IMR-90 (cell line): ENCODE measurements around the gene SLC25A25.

Source experiments
- BHLHE40 ChIP-seq: fragments of 150-350 bp; IDR thresholded peaks from 2 replicates; pipeline ENCODE4 v1.6.1; 2016; ENCODE audit warnings: mild to moderate bottlenecking, low read depth, low read length
- CHD1 ChIP-seq: IDR thresholded peaks from 2 replicates; pipeline ENCODE4 v1.6.1; 2012; ENCODE audit warnings: low read depth, low read length, improper control_type of control experiment
- CTCF ChIP-seq: conservative IDR thresholded peaks from 2 replicates; pipeline ENCODE4 v1.5.1; 2012; ENCODE audit warnings: mild to moderate bottlenecking, low read depth, low read length, improper control_type of control experiment
- FOS ChIP-seq: fragments of 150-350 bp; IDR thresholded peaks from 2 replicates; pipeline ENCODE4 v1.6.1; 2016; ENCODE audit warnings: low read depth, low read length
- MAFK ChIP-seq: IDR thresholded peaks from 2 replicates; pipeline ENCODE4 v1.6.1; 2012; ENCODE audit warnings: low read depth, low read length, improper control_type of control experiment
- MXI1 ChIP-seq: IDR thresholded peaks from 2 replicates; pipeline ENCODE4 v1.6.1; 2012; ENCODE audit warnings: low read depth, mild to moderate bottlenecking, low read length, moderate library complexity, borderline replicate concordance
- POLR2A ChIP-seq: IDR thresholded peaks from 2 replicates; pipeline ENCODE4 v1.6.1; 2012; ENCODE audit warnings: mild to moderate bottlenecking, low read depth, low read length
- RAD21 ChIP-seq: IDR thresholded peaks from 2 replicates; pipeline ENCODE4 v1.6.1; 2012; ENCODE audit warnings: low read length, improper control_type of control experiment
- RCOR1 ChIP-seq: IDR thresholded peaks from 2 replicates; pipeline ENCODE4 v1.6.1; 2012; ENCODE audit warnings: mild to moderate bottlenecking, low read length, improper control_type of control experiment; ENCODE audit not compliant: insufficient replicate concordance
- RFX5 ChIP-seq: IDR thresholded peaks from 2 replicates; pipeline ENCODE4 v1.8.0; 2012; ENCODE audit warnings: low read depth, mild to moderate bottlenecking, low read length, moderate library complexity
- SMC3 ChIP-seq: fragments of 150-350 bp; IDR thresholded peaks from 2 replicates; pipeline ENCODE4 v1.6.1; 2016; ENCODE audit warnings: low read depth, mild to moderate bottlenecking, antibody characterized with exemption, low read length, moderate library complexity
- USF2 ChIP-seq: fragments of 150-350 bp; IDR thresholded peaks from 2 replicates; pipeline ENCODE4 v1.6.1; 2017; ENCODE audit warnings: mild to moderate bottlenecking, antibody characterized with exemption, low read length, low read depth

- no peak for TF ChIP-seq CHD1
- TF ChIP-seq CTCF: no peak
- TF ChIP-seq RAD21: no peak
- no peak for TF ChIP-seq POLR2A
- no peak for TF ChIP-seq RFX5
- TF ChIP-seq USF2: no peak
- no peak for TF ChIP-seq MAFK
- TF ChIP-seq RCOR1: no peak
- no peak for TF ChIP-seq FOS
- TF ChIP-seq BHLHE40: no peak
- TF ChIP-seq MXI1: no peak
- TF ChIP-seq SMC3: no peak
Measured at GRCh38 chr9:128143525-128144238, 75.7 kb downstream of the SLC25A25 start.
